Glutamatergic neuron (in vitro differentiated cells): Measurements from ENCODE around the gene MACROD2. TPM values are rescaled to one million over a fixed set of nuclear protein-coding genes. Genes with fewer than 3 reads are reported as not detected.
"Not testable (repeated sequence)": the region's sequence is repeated elsewhere in the genome, so short reads cannot be mapped to it uniquely, and the experiment has no call there.

Experiments used
- DNase-seq: peaks from one replicate; pipeline ENCODE4 v3.0.0; 2022
- H3K27ac Mint-ChIP-seq: one replicate; pipeline ENCODE4 v1.8.0; 2020; ENCODE audit warnings: mild to moderate bottlenecking, mixed read lengths, inconsistent platforms; ENCODE audit not compliant: unreplicated experiment
- H3K27me3 Mint-ChIP-seq: one replicate; pipeline ENCODE4 v1.8.0; 2020; ENCODE audit warnings: mild to moderate bottlenecking, moderate library complexity, mixed read lengths, inconsistent platforms; ENCODE audit not compliant: unreplicated experiment
- H3K36me3 Mint-ChIP-seq: one replicate; pipeline ENCODE4 v1.8.0; 2020; ENCODE audit warnings: mild to moderate bottlenecking, mixed read lengths, inconsistent platforms; ENCODE audit not compliant: unreplicated experiment
- H3K4me1 Mint-ChIP-seq: one replicate; pipeline ENCODE4 v1.8.0; 2020; ENCODE audit warnings: mild to moderate bottlenecking, low read depth, mixed read lengths, inconsistent platforms; ENCODE audit not compliant: unreplicated experiment
- H3K4me3 Mint-ChIP-seq: one replicate; pipeline ENCODE4 v1.8.0; 2020; ENCODE audit warnings: mild to moderate bottlenecking, mixed read lengths, inconsistent platforms; ENCODE audit not compliant: unreplicated experiment
- H3K9me3 Mint-ChIP-seq: one replicate; pipeline ENCODE4 v1.8.0; 2020; ENCODE audit warnings: mild to moderate bottlenecking, moderate library complexity, mixed read lengths, inconsistent platforms; ENCODE audit not compliant: unreplicated experiment
- total RNA-seq: library from RNA; stranded (reverse); fragmentation: NEBNext Ultra II Directional; extraction: Animal tissue kit (Norgen Biotek cat#: 25700); gene quantifications from one replicate; pipeline ENCODE4 v1.2.1, GENCODE V29; 2021; ENCODE audit not compliant: unreplicated experiment
- TF ChIP-seq, protein P1 (sequence below): fragments of 200-600 bp; sonication (generic); IDR thresholded peaks from one replicate; pipeline ENCODE4 v1.5.0; 2021; ENCODE audit not compliant: partially characterized antibody, unreplicated experiment

Gene MACROD2
- total RNA-seq, 1 donor from 2014 or later = 8.7 TPM

DNA sequence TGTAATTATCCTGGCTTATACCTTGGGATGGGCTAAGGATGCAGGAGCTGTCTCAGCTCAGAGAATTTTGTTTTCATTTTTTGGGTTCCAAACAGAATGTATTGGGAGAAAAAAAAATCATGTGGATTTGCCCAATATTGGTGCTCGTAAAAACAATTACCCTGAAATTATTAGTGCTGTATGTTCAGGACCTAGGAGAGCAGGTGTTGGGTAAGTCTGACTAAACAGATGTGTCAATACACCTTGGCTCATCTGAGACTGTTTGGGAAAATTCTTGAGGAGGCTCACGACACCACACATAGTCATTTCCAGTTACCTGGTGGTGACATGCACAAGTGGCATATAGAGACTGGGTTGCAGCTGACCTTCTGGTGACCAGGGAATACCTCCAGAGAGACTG, 1144.2 kb downstream of the MACROD2 start:
- Mint-ChIP-seq H3K4me1 (peaks cover 7% of the 10 kb centered on the region), H3K27me3 (no peaks in the 10 kb centered on the region)

DNA sequence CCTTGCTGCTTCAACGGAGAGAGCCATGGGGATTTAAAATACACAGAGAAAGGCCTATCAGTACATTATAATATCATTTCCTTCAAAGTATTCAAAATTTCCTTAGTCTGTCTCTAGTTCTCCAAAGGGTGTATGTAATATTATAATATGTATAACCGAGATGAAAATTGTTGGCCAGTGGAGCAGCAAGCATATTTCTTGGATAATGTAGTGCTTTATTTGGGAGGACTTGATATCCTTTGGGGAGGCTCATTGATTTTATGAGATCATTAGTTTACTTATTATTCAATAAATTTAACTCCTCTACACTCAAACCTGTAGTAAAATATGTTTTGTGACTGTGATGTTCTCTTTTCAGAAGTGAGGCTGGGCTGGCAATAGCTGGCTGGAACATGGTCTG, 1145.0 kb downstream of the MACROD2 start:
- H3K36me3 Mint-ChIP-seq = no peaks in the 10 kb centered on the region
- TF ChIP-seq, protein P1, sequence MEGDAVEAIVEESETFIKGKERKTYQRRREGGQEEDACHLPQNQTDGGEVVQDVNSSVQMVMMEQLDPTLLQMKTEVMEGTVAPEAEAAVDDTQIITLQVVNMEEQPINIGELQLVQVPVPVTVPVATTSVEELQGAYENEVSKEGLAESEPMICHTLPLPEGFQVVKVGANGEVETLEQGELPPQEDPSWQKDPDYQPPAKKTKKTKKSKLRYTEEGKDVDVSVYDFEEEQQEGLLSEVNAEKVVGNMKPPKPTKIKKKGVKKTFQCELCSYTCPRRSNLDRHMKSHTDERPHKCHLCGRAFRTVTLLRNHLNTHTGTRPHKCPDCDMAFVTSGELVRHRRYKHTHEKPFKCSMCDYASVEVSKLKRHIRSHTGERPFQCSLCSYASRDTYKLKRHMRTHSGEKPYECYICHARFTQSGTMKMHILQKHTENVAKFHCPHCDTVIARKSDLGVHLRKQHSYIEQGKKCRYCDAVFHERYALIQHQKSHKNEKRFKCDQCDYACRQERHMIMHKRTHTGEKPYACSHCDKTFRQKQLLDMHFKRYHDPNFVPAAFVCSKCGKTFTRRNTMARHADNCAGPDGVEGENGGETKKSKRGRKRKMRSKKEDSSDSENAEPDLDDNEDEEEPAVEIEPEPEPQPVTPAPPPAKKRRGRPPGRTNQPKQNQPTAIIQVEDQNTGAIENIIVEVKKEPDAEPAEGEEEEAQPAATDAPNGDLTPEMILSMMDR = no peak
- no peaks in the 10 kb centered on the region for H3K27me3 Mint-ChIP-seq
- H3K27ac Mint-ChIP-seq = no peak overlapping the region
- peaks cover 11% of the 10 kb centered on the region for H3K4me1 Mint-ChIP-seq
- no peak overlapping the region for H3K4me3 Mint-ChIP-seq
- DNase-seq = no peak
- no peaks in the 10 kb centered on the region for H3K9me3 Mint-ChIP-seq

More for the DNA sequence above, 1144.2 kb downstream of the MACROD2 start:
- TF ChIP-seq, protein P1 = no peak
- Mint-ChIP-seq H3K36me3 (no peaks in the 10 kb centered on the region), H3K4me3 (no peak overlapping the region), H3K27ac (no peak overlapping the region), H3K9me3 (no peaks in the 10 kb centered on the region)
- DNase-seq = no peak

DNA sequence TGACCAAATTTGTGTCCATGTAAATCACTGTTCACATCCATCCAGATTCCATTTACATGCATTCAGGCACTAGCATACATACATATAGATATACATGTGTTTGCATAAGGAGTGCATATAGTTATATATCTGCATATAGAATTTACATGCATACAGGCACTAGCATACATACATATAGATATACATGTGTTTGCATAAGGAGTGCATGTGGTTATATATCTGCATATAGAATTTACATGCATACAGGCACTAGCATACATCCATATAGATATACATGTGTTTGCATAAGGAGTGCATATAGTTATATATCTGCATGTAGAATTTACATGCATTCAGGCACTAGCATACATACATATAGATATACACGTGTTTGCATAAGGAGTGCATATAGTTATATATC, 1145.6 kb downstream of the MACROD2 start:
- not testable (repeated sequence) for H3K9me3 Mint-ChIP-seq, DNase-seq, H3K36me3 Mint-ChIP-seq, H3K4me3 Mint-ChIP-seq, H3K27me3 Mint-ChIP-seq, H3K27ac Mint-ChIP-seq
- peaks cover 11% of the 10 kb centered on the region for H3K4me1 Mint-ChIP-seq

DNA sequence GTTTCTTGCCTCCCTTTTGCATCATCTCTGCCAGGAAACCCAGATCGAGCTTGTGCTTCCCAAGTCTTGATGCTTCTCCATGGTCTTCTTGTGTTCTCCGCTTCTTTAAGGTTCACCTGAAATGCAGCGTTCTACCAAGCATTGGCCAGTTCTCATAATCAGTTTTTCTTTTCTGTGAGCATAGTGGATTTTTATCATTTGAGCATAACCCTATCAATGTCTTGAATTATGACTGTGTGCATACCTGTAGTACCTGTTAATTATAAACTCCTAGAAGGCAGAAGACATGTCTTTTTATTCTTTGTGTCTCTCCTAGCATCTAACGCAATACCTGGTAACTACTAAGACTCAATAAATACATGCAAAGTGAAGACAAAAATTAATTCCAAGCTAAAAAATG, 1146.5 kb downstream of the MACROD2 start:
- H3K9me3 Mint-ChIP-seq = no peaks in the 10 kb centered on the region
- no peaks in the 10 kb centered on the region for H3K36me3 Mint-ChIP-seq
- no peak overlapping the region for H3K27ac Mint-ChIP-seq
- H3K27me3 Mint-ChIP-seq = no peaks in the 10 kb centered on the region
- DNase-seq = no peak
- H3K4me3 Mint-ChIP-seq = no peak overlapping the region
- peaks cover 21% of the 10 kb centered on the region for H3K4me1 Mint-ChIP-seq
- TF ChIP-seq, protein P1 = no peak

DNA sequence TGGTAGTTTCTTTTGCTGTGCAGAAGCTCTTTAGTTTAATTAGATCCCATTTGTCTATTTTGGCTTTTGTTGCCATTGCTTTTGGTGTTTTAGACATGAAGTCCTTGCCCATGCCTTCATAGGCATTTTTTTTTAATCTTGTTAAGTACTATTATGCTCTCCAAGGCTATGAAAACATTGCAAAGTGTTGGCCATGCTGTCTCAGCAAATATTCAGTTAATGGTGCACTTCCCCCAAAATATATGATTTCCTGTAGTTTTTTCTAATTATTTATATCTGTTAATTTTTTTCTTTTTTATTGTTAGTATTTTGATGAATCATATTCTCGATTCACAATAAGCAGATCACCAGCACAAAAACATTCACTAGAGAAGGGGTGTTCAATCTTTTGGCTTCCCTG, 1148.2 kb downstream of the MACROD2 start:
- Mint-ChIP-seq H3K27me3 (no peaks in the 10 kb centered on the region), H3K9me3 (no peaks in the 10 kb centered on the region), H3K4me1 (peaks cover 30% of the 10 kb centered on the region), H3K27ac (no peak overlapping the region), H3K36me3 (no peaks in the 10 kb centered on the region), H3K4me3 (no peak overlapping the region)
- no peak for DNase-seq
- TF ChIP-seq, protein P1 = no peak

DNA sequence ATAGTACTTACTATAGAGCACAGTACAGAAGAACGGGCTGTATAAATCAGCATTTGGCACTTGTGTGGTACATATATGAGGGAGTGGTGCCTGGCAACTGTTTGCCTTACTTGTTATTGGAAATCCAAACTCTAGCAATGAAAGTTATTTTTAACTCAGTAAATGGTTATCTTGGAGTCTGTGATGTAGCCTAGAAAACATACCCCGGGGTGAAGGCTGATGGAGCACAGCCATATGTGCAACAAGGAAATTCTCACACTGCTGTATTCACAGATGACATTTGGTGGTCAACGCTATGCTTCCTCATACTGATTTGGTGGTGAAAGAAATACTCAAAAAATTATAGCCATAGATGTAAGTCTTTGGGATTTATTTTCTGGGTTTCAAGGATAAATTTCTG, 1149.6 kb downstream of the MACROD2 start:
- Mint-ChIP-seq H3K4me3 (no peak overlapping the region), H3K27ac (peak overlapping the region; percentile 19), H3K36me3 (no peaks in the 10 kb centered on the region), H3K27me3 (no peaks in the 10 kb centered on the region), H3K9me3 (no peaks in the 10 kb centered on the region), H3K4me1 (peaks cover 25% of the 10 kb centered on the region)
- TF ChIP-seq, protein P1 = no peak
- no peak for DNase-seq
